Pancreas (tissue), 10 donors: Measurements from ENCODE around the gene CWC27. TPM values are rescaled to one million over a fixed set of nuclear protein-coding genes. Genes with fewer than 3 reads are reported as not detected.

Experiments
- ATAC-seq, 4 donors: fragments of 200-7000 bp; cut with Tn5 transposase; one replicate each; pipeline versions ENCODE4 v1.8.0 to v1.9.1; 2020; ENCODE audit warnings: mild to moderate bottlenecking in 4 of 4, moderate library complexity in 4 of 4
- DNase-seq, 6 donors: peaks; one replicate each; pipeline ENCODE4 v3.0.0-alpha.2; 2020
- FAIRE-seq: peaks from 2 replicates; lab custom pipeline; 2012; peaks lifted over from hg19 to GRCh38; lab: Jason Lieb, UNC
- H3K27ac ChIP-seq, 4 donors: fragments of 200-600 bp; sonication (generic); 1 replicate in 3 of 4; 2 replicates in 1 of 4; pipeline versions ENCODE4 v1.5.0 to v1.8.0; 2020
- H3K27me3 ChIP-seq, 4 donors: fragments of 200-600 bp; one replicate each; pipeline ENCODE4 v1.8.0; 2021
- H3K36me3 ChIP-seq, 3 donors: fragments of 200-600 bp; sonication (generic) in 1 of 3; one replicate each; pipeline versions ENCODE4 v1.5.0 to v1.8.0; 2020 to 2021
- H3K4me1 ChIP-seq, 3 donors: fragments of 200-600 bp; one replicate each; pipeline ENCODE4 v1.8.0; 2021
- H3K4me3 ChIP-seq, 4 donors: fragments of 200-600 bp; sonication (generic) in 2 of 4; one replicate each; pipeline versions ENCODE4 v1.5.0 to v1.8.0; 2020 to 2021
- H3K9me3 ChIP-seq, 4 donors: fragments of 200-600 bp; one replicate each; pipeline ENCODE4 v1.8.0; 2021
- WGBS, 2 donors: extraction: QIAGEN DNeasy Blood & Tissue Kit; methylation state at CpG; one replicate each; pipeline ENCODE4 v1.1.7; 2013; 5-methylcytosine and 5-hydroxymethylcytosine counted together
- intact Hi-C, 3 donors: fragments of 100-400 bp; cut with DNase I; formaldehyde crosslinking; loops; one replicate each; pipeline versions ENCODE4 v1.11.1 to v1.14.2; 2022
- polyA plus RNA-seq, 2 donors: library from polyadenylated mRNA; stranded (reverse); fragments of 200-250 nt; gene quantifications; one replicate each; pipeline ENCODE4 v1.2.3, GENCODE V29; 2013
- total RNA-seq, 6 donors: library from RNA; stranded (reverse); fragmentation: NEBNext Ultra II Directional in 4 of 6; extraction: Animal tissue kit (Norgen Biotek cat#: 25700) in 4 of 6; gene quantifications; one replicate each; pipeline versions ENCODE4 v1.2.1 to v1.2.4, GENCODE V29; 2021 to 2023
- TF ChIP-seq, protein P1 (sequence below), 4 donors: fragments of 200-600 bp; sonication (generic) in 3 of 4; IDR thresholded peaks; one replicate each; pipeline versions ENCODE4 v1.5.0 to v1.8.0; 2021; ENCODE audit warnings: antibody characterized with exemption in 4 of 4
- donor health status: healthy with polysubstance abuse.
- donor health status: DM: no; HTN: no; CAD: no; lungs with moderate emphysema.
- donor health status: DM: no; HTN: no; CAD: no.
- donor health status: control.
- donor health status: control.
- donor health status: Bipolar disorder and iron deficiency.
- donor health status: DM: yes; HTN: yes; CAD: no.
- donor health status: DM: no; HTN: no; CAD: no.
- donor health status: DM: no; HTN: no; CAD: no.
- donor health status: DM: yes; HTN: yes; CAD: no.

CWC27 gene
- total and polyA plus RNA-seq, 8 donors, result 3.7 to 13.3 (median 7.0) TPM

- DNase-seq (no peak), ATAC-seq (no peak), FAIRE-seq (no peak)
- intact Hi-C loops, result no loop called here
- Histone ChIP-seq H3K36me3 (no peaks in the 10 kb centered on the region), H3K4me1 (no peaks in the 10 kb centered on the region), H3K27ac (no peak overlapping the region), H3K27me3 (no peaks in the 10 kb centered on the region), H3K9me3 (no peaks in the 10 kb centered on the region), H3K4me3 (no peak overlapping the region)
- WGBS, 2 donors, result 67 to 75% methylated on average over 3 of the region's 3 CpGs
- TF ChIP-seq, protein P1, sequence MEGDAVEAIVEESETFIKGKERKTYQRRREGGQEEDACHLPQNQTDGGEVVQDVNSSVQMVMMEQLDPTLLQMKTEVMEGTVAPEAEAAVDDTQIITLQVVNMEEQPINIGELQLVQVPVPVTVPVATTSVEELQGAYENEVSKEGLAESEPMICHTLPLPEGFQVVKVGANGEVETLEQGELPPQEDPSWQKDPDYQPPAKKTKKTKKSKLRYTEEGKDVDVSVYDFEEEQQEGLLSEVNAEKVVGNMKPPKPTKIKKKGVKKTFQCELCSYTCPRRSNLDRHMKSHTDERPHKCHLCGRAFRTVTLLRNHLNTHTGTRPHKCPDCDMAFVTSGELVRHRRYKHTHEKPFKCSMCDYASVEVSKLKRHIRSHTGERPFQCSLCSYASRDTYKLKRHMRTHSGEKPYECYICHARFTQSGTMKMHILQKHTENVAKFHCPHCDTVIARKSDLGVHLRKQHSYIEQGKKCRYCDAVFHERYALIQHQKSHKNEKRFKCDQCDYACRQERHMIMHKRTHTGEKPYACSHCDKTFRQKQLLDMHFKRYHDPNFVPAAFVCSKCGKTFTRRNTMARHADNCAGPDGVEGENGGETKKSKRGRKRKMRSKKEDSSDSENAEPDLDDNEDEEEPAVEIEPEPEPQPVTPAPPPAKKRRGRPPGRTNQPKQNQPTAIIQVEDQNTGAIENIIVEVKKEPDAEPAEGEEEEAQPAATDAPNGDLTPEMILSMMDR (IDR thresholded peaks at IDR 0.05), result no peak
These were observed 258.3 kb downstream of the CWC27 start for GRCh38 chr5:65026816-65027548.

- ATAC-seq (no peak), DNase-seq (no peak), FAIRE-seq (no peak)
- intact Hi-C loops, result no loop called here
- H3K27me3 ChIP-seq, result no peaks in the 10 kb centered on the region
- H3K4me3 ChIP-seq, result no peak overlapping the region
- TF ChIP-seq, protein P1 (IDR thresholded peaks at IDR 0.05), result no peak
- 65 to 76% methylated on average over 1 of the region's 1 CpG for WGBS, 2 donors
- no peaks in the 10 kb centered on the region for H3K9me3 ChIP-seq
- H3K4me1 ChIP-seq, result no peaks in the 10 kb centered on the region
- no peaks in the 10 kb centered on the region for H3K36me3 ChIP-seq
- H3K27ac ChIP-seq, result no peak overlapping the region
These were observed 260.4 kb downstream of the CWC27 start for GRCh38 chr5:65029178-65029577.

DNA sequence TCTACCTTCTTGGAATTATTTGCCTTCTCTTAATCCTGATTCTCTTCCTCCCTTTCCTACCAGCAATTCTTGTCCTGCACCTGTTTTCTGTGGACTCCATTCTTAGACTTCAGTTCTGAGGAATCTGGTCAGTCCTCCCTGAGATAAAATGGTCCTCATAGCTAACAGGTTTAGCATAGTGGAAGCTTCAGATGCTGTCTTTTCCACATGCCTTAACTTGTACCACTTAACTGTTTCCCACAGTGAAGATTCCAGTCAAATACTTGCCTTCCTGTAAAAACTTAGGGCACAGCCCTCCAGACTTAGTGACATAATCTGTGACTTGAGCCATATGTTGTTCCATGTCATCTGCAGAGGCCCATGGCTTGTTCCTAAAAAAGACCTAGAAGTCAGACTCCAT is 261.3 kb downstream of the CWC27 start:
- intact Hi-C loops, result no loop called here

GRCh38 chr5:65032250-65032649 is 263.5 kb downstream of the CWC27 start:
- no peaks in the 10 kb centered on the region for H3K9me3 ChIP-seq
- H3K27me3 ChIP-seq, result no peaks in the 10 kb centered on the region
- peaks cover 4 to 6% (median 5%) of the 10 kb centered on the region in 3 donors for H3K4me1 ChIP-seq
- H3K36me3 ChIP-seq, result no peaks in the 10 kb centered on the region
- intact Hi-C loops, result no loop called here
- H3K27ac ChIP-seq, result no peak overlapping the region
- FAIRE-seq, result no peak
- TF ChIP-seq, protein P1 (IDR thresholded peaks at IDR 0.05), result no peak
- WGBS, 2 donors, result 91 to 96% methylated on average over 6 of the region's 6 CpGs
- H3K4me3 ChIP-seq, result no peak overlapping the region
- no peak for DNase-seq
- no peak for ATAC-seq

More for the DNA sequence above, 261.3 kb downstream of the CWC27 start:
- ATAC-seq (no peak), FAIRE-seq (no peak), DNase-seq (no peak)
- H3K4me1 ChIP-seq, result peaks cover 4 to 6% (median 5%) of the 10 kb centered on the region in 3 donors
- no peak overlapping the region for H3K27ac ChIP-seq
- no peaks in the 10 kb centered on the region for H3K27me3 ChIP-seq
- H3K9me3 ChIP-seq, result no peaks in the 10 kb centered on the region
- TF ChIP-seq, protein P1 (IDR thresholded peaks at IDR 0.05), result no peak
- no peaks in the 10 kb centered on the region for H3K36me3 ChIP-seq
- H3K4me3 ChIP-seq, result no peak overlapping the region
